AG08396 (cell line): ENCODE data around the gene DNM3.

Experiments
- DNase-seq: peaks from one replicate; pipeline ENCODE4 v3.0.0; 2012; ENCODE audit warnings: low spot score, mixed read lengths

The DNM3 gene

DNA sequence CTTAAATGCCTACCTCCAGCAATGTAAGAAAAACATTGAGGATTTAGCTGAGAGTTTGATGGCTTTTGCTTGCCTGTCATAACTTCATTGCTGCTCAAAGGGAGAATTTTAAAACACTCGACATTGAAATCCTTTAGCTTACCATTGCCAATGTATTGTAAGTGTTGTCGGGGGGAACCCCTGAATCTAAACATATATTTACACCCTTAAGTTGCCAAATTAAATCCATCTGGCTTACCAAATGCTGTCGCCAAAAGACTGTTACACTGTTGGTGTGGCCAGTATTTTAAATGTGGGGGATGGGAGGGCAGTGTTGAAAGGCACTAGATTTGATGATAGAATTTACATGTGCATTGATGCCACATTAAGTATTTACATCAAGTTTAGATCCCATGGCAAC lies 554.3 kb downstream of the DNM3 start:
- DNase-seq: no peak

DNA sequence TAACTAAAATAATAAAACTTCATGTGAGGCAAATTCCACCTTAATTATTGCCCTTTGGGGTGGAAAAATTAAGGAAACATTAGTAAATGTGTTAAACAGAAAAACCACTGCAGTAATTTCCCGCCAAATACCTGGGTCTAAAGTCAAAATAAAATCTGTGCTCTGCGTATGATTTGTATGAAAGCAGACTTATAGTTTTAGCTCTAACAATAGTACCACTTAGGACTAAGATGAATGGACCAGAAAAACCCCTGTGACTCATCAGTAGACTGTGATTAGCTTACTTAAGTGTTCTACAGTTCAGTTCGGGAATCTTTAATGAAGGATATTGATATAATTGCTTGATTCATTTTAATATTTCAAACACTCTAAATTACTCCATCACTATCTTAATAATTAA lies 555.9 kb downstream of the DNM3 start:
- no peak for DNase-seq

DNA sequence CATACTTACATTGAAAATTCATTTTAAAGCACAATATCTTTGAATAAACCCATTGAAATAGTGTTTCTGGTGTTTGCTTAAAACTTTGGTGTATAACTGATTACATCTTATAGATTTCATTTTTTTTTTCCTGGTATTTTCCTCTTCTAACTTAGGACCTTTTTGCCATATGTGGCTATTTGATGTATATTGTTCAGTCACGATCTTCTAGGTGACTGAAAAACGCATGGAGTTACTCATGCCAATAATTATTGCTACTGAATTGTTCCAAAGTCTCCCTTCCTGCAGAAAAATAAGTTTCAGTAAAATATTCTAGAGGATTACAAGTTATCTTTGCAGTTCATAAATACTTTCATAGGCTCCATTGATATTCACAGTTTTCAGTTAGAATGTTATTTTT lies 556.3 kb downstream of the DNM3 start:
- DNase-seq: no peak

DNA sequence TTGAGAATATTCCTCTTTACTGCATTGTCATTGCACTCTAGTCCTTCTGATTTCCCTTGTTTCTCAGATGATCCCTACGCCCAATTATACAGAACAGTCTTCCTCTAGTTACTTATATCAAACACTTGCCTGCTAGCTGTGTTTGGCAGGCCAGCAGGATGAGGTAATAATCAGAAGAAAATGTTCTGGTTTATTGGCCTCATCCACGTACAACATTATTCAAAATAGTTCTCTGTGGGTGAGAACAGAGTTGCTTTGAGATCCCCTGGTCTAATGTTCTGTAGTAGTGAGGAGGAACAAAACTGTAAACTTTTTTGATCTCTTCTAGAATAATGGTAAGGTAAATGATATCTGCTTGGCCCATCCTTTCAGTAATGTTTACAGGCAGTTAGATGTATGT lies 556.9 kb downstream of the DNM3 start:
- no peak for DNase-seq

DNA sequence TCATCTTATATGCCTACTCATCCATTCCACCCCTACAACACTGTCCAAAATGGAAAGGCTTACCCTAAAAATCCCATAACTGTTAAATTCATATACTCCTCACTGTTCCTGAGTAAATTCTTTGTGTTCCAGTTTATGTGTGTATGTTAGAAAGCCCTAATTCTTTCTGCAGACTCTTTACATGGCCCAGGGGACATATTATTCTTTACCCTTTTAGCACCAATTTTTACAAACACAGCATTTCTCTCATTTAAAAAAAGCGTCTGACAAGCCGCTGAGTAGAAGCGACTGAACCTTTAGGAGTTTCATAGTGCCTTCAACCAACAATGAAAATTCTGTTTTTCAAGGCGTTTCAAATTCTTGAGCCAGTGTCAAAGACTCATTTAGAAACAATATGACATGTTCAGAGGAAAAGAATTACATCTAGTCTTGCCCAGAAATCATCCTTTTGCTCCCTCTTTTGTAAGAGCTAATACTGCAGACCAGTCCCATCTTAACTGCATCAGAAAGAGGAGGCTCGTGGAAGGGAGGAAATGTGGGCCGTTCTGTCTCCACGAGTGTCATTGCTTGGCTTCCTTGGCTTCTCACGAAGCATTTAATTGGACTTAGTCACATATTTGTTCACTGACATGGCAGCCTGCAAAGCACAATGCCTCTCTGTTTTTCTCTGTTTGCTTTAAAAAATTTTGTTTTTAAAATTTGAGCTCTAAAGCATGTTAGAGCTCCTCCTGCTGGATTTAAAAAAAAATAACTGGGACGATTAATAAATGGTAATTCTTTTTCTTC lies 557.9 kb downstream of the DNM3 start:
- peak; percentile 78 for DNase-seq

DNA sequence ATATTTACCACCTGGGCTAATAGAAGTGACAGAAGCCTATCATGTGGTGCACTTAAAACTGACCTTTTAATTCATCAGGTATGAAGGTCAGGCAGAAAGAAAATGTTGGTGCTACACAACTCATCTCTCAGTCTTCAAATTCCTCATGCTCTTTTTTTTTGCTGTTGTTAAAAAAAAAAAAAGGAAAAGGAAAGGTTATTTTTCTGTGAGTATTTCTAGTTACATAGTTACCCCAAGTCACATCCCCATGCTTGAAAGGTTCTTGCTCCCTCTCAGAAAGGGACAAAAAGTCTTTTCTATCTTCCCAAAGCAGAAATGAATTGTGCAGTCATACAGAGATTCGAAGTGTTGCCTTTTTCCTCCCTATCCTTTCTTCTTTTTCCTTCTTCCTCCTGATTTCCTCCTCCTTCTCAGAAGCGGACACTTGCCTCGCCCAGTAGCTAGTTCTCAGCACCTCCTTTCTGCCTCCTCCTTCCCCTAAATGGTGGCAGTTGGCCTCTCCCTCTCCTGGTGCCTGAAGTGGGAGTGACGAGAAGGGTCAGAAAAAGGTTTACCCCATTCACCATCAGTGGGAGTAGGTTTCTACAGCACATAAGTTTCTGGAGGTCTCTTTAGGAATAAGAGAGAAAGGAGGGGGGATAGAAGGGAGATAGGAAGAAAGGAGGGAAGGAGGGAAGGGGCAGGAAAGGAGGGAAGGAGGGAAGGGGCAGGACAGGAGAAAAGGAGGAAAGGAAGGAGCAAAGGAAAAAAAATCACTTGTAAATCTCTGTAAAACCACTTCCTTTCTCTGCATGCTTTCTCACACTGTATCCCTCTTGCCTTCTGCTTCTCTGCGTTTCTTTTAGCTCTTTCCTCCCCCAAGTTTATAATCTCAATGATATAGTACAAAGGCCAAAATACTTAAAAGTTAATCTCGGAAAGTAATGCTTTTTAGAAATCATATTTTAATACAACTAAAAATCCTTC lies 558.7 kb downstream of the DNM3 start:
- DNase-seq: no peak

DNA sequence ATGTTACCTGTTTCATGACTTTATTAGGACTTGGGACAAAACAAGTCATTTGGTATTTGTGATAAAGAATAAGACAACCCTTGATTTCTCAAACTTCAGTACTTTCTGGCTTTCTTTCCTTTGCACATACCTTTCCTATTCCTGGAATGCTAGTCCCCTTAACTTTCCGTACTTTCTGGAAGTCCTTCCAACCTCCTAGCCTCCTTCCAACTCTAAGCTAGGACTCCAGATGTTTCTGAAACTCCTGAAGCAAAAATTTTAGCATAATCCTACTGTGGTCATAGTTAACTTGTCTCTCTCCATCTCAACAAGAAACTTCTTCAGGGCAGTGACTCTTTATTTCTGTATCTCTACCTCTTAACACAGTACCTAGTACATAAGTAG lies 559.4 kb downstream of the DNM3 start:
- no peak for DNase-seq

DNA sequence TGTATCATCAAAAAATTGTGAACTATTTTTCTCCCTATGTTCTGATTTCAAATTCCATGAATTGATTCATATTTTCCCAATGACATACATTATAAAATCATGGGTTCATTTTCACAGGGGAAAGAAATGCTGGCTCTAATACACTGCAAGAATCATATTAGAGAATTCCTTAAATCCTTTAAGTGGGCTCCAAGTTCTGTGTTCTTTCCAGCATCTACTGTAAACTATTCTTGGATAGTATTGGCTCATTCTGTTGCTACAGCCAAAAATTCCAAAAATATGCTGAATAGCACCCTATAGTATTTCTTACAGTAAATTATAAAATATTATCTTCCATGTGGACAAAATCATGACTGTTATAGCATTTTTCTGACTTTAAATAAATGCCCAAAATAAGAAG lies 560.2 kb downstream of the DNM3 start:
- DNase-seq: no peak

DNA sequence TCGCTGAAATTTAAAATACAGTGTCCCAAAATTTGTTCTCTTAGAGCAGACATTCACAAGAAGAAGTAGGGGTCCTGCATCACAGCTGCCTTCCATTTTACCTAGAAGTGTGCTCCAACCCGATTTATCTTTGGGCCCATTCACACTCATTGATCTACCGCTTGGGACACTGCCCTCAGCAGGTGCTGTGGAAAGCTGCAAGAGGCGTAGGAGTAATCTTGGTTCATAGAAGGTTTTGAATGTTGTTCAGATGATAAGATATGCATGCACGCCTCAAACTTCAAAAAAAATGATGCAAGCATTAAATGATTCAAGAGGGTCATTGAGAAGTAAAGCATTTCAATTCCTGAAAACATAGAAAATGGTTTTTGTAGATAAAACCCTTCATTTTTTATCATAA lies 560.6 kb downstream of the DNM3 start:
- no peak for DNase-seq

DNA sequence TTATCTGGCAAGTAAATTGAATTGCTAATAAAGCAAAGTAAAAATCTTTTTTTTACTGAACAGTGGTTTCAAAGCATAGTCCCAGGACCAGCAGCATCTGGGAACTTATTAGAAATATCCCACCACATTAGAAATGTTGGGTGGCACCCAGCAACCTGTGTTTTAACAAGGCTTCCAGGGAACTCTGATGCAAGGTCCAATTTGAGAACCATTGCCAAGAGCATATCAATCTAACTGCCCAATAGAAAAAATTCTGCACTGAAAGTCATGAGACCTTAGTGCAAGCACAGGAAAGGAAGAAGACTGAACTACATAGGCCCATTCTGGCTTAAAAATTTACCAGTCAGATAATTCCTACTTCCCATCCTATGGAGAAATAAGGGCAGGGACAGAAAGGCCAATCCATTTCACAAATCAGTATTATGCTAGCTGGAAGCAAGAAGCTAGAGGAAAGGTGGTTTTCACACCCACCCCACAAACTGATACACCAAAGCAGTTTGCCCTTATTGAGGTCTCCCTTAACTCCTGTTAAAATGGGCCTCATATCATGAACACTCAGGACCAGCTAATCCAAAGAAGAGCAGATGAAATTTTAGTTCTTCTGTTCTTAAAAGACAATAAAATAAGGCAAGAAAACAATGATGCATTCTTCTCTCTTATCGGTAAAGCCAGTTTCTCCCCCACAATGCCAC lies 561.7 kb downstream of the DNM3 start:
- DNase-seq: no peak

DNA sequence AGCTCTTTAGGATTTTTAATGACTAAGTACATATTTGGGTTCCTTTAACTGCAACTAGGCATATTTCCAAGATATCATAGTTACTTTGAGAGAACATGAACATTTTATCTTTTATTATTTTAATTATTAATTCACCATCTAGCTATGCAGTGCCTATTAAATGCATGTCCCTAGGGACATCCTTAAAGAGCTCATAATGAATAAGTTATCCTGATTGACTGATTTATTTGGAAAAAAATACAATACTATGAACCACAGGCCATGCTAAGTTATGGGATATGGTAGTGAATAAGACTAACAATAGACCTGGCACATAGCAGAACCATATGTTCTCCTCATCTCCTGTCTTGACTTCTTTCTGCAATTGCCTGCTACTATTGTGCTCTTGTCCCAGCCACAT lies 562.8 kb downstream of the DNM3 start:
- DNase-seq: no peak

DNA sequence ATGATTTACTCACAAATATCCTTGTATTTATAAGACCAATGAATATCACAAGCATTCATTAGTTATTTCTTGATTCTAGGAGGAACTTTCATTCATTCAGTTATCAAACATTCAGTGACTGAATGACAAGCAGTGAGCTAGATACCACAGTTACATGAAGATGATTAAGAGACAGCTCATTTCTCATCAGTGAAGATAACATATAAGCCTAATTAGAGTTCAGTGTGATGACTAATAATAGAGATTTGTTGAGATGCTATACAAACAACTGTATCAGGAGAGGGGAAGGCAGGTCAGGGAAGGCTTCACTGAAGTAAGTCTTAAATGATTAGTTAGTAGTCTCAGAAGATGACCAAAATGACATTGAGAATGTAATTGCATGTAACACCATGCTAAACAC lies 564.6 kb downstream of the DNM3 start:
- no peak for DNase-seq

DNA sequence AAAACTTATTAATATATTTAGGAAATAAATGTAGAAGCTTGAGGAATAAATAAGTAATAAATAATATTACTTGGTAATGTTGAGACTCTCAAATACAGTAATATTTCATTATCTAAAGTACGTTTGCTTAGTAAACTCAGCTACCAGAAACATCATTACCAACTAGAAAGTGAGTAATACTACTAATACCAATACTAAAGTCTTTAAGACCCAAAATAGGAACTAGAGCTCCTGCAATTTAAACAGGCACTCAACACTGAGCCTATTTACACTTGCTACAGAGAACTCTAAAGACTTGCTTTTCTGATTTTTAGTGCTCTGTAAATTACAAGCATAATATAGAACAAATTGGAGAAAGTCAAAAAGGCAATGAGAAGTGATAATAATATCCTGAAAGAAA lies 565.7 kb downstream of the DNM3 start:
- DNase-seq: no peak

DNA sequence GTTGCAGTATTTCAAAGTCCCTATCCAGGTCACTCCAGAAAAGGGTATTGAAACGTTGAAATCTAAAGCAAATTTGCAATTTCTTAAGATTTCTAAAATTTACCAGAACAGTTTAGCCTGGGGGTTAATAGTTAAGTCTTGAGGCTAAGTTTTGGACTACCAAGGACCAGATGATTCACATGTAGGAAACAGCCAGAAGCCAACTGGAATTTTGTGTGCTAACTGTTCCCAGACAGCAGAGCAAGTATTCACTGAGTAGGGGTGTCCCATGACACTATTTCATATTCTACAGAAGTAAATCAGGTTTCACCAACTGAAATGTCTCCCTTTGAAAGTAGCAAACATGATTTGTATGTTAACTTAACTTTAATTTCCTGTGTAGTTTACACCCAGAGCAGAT lies 567.7 kb downstream of the DNM3 start:
- no peak for DNase-seq

DNA sequence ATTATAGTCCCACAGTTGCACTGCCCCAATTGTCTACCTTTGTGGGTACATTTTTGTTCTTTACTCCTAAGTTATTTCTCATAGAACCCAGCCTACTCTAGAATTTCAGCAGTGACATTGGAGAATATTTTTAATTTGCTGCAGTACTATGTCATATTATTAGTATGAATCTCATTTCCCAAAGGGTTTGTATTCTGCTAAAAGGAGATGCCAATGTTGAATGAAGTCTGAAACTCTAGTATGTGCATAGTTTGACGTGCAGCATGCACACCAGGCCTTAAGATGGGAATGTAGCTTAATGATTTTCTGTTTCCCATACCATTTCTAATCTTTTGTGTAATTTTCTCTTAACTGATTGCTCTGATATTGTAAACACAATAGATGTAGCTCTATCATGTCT lies 568.7 kb downstream of the DNM3 start:
- no peak for DNase-seq

DNA sequence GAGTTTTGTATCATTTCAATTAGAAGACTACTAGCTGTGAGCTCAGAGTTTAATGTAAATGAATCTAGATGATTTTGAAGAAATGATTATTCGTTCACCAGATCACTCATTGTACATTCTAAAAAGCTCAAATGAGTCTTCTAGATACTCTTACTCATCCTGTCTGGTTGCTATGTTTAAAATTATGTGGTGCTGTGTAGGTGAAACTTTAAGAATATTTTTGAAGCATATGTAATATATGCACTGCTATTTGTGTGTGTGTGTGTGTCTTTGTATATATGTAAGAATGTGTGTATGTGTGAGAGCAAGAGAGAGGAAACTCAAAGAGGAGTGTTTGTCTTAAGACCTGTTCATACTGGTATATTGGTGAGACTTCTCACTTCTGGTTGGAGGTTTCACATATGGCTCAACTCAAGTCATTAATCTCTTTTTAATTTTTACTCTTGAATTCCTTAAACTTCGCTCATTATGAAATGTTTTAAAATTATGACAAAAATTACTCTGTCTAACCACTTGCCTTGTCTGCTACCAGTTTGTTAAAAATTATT lies 570.6 kb downstream of the DNM3 start:
- DNase-seq: no peak

DNA sequence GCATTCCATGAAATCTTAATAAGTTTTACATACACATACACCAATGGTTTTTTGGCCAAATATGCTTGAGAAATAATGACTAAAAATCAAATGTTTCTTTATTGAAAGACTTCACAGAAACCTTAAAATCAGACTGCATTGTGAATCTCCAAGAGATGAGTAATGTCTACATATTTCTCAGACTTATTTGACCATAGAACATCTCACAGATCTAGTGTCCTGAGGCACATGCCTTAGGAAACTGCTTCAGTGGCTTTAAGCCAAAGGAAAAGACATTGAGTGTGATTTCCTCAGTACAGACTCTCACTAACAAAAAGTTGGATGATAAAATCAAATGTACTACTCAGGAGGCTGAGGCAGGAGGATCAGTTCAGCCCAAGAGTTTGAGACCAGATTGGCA lies 573.0 kb downstream of the DNM3 start:
- no peak for DNase-seq

DNA sequence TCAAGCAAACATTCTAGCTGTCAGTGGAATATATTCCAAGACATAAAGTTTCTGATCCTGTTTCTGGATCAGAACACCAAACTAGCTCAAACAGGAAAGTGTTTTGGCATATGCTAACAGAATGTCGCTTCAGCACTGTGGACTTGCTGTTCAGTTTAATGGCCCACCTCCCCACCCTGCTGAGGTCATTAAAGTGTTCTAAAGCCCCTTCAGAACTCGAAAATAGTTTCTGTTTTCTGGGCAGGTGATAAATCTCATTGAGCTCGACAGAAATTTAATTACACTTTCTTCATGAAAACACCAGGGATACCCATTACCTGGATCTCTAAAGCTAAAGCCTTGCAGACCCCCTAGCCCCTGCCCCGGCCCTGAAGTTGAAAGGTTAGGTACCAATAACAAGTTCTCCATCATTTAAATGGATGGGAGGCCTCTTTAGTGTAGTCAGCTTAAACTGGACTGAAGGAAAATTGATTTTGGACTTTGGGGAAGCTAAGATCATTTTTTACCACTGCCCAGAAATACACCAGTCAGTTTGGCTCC lies 575.3 kb downstream of the DNM3 start:
- DNase-seq: no peak

DNA sequence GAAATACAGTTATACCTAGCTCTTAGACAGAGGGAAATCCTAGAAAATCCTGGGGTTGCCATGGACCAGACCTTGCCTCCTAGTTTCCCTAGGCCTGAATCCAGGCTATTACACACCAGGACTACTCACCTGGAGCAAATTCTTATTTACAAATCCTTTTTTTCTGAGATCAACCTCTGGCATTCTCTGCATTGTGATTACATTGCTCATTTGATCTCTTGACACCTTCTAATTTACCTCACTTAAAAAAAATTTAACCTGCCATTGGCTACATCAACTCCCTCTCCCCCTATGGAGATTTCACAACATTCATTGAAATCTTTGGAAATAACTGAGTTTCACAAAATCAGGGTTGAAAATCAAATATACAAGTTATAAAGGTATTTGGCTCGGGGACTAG lies 576.3 kb downstream of the DNM3 start:
- no peak for DNase-seq

DNA sequence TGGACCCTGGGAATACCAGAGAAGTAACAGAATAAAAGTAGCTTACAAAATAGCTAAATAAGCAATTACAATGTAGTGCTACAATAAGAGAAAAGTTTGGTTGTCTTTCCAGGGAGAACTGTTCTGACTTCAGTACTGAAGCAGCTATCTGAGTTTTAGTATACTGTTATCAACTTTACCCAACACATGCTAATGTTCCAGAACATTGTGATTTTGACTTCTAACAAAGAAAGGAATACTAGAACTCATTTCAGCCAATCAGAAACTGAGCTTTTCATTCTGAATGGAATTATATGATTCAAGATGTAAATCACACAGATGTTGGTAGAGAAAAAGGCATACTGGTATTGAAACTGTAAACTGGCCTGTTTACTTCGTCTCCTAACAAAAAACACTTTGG lies 579.1 kb downstream of the DNM3 start, which contains the start of gene C1orf105:
TSS of gene C1orf105 (plus strand) at position 301 of the 400 bp plus-strand sequence. CDS start 201 bp downstream, outside the sequence.
- DNase-seq: no peak

DNA sequence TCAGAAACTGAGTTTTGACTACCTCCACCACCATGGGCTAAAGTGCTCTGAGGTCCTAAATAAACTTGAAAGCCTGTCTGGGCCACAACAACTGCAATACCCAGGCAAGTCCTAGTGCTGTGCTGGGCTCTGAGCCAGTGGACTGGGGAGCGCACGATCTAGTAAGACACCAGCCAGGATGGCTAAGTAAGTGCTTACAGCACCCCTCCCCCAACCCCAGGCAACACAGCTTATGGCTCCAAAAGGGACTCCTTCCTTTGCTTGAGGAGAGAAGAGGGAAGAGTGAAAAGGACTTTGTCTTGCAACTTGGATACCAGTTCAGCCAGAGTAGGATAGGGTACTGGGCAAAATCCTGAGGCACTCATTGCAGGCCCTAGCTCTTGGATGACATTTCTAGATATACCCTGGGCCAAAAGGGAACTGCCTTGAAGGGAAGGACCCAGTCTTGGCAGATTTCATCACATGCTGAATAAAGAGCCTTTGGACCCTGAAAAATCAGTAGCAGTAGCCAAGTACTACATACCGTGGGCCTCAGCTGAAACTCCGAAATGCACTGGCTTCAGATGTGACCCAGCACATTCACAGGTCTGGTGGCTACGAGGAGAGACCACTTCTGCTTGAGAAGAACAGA lies 580.8 kb downstream of the DNM3 start:
- DNase-seq: no peak

DNA sequence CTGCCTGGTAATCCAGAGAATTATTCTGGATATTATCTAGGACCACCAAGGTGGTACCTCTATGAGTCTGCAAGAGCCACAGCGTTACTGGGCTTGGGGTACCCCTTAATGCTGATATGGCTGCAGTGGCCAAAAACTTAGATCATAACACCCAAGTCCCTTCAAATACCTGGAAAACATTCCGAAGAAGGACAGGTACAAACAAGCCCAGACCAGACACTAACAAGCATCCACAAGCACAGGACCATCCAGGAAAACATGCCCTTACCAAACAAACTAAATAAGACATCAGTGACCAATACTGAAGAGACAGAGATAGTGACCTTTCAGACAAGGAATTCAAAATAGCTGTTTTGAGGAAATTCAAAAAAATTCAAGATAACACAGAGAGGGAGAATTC lies 582.0 kb downstream of the DNM3 start:
- DNase-seq: no peak
